SK-N-SH (cell line): ENCODE results near the gene KCND1. TPM values are rescaled to one million over a fixed set of nuclear protein-coding genes. Genes with fewer than 3 reads are reported as not detected.

ENCODE experiments used
- CTCF ChIA-PET: fragments of 300-600, 350-600 bp; formaldehyde crosslinking; extraction: SDS; loops from one replicate; lab custom pipeline; 2021; lab: Yijun Ruan, JAX
- POLR2A ChIA-PET: fragments of 350-600 bp; sonication (Branson Sonifier 250); formaldehyde crosslinking; extraction: SDS; loops from one replicate; lab custom pipeline; 2020; ENCODE audit warnings: antibody characterized with exemption, inconsistent platforms; lab: Yijun Ruan, JAX
- DNase-seq: peaks from one replicate; pipeline ENCODE4 v3.0.0; 2012
- H2AFZ ChIP-seq: fragments of 200-600 bp; sonication (generic); 2 replicates; pipeline ENCODE4 v1.8.1; 2016; ENCODE audit warnings: antibody characterized with exemption, mild to moderate bottlenecking, low read depth
- H3F3A ChIP-seq: fragments of 200-600 bp; sonication (generic); replicated peaks from 2 replicates; pipeline ENCODE3; 2016; ENCODE audit warnings: antibody characterized with exemption, mild to moderate bottlenecking; ENCODE audit not compliant: insufficient read depth
- H3K27ac ChIP-seq, 2 experiments: fragments of 200-500 bp in 1 of 2; fragments of 200-600 bp in 1 of 2; sonication (Bioruptor generic) in 1 of 2; sonication (generic), shearing (Covaris generic) in 1 of 2; 2 replicates each; pipeline versions ENCODE4 v1.5.1 to v1.6.1; 2014 to 2016; ENCODE audit warnings: low read depth in 2 of 2, inconsistent platforms in 1 of 2, low read length in 1 of 2, mild to moderate bottlenecking in 1 of 2, mixed read lengths in 1 of 2
- H3K27me3 ChIP-seq: fragments of 200-600 bp; sonication (generic), shearing (Covaris generic); 2 replicates; pipeline ENCODE4 v1.6.1; 2016; ENCODE audit warnings: mixed run types; ENCODE audit not compliant: insufficient read depth
- H3K36me3 ChIP-seq, 2 experiments: fragments of 200-500 bp in 1 of 2; fragments of 200-600 bp in 1 of 2; sonication (Bioruptor generic) in 1 of 2; sonication (generic) in 1 of 2; replicated peaks in 1 of 2; 2 replicates each; pipeline versions ENCODE3 to v1.5.1; 2014 to 2016; ENCODE audit warnings: low read length in 1 of 2, mild to moderate bottlenecking in 1 of 2; ENCODE audit not compliant: insufficient read depth in 2 of 2, control insufficient read depth in 1 of 2
- H3K4me1 ChIP-seq, 2 experiments: fragments of 200-500 bp in 1 of 2; fragments of 200-600 bp in 1 of 2; sonication (Bioruptor generic) in 1 of 2; sonication (generic), shearing (Covaris generic) in 1 of 2; 2 replicates each; pipeline versions ENCODE4 v1.5.1 to v1.6.1; 2014 to 2016; ENCODE audit warnings: low read depth in 1 of 2, low read length in 1 of 2, mixed run types in 1 of 2; ENCODE audit not compliant: insufficient read depth in 2 of 2, control insufficient read depth in 1 of 2
- H3K4me2 ChIP-seq: fragments of 200-600 bp; sonication (generic), shearing (Covaris generic); 2 replicates; pipeline ENCODE4 v1.6.1; 2017; ENCODE audit warnings: mixed run types
- H3K4me3 ChIP-seq, 2 experiments: fragments of 200-500 bp in 1 of 2; fragments of 200-600 bp in 1 of 2; sonication (Bioruptor generic) in 1 of 2; sonication (generic), shearing (Covaris generic) in 1 of 2; 2 replicates each; pipeline versions ENCODE4 v1.5.1 to v1.8.1; 2014 to 2016; ENCODE audit warnings: low read depth in 2 of 2, inconsistent platforms in 1 of 2, low read length in 1 of 2, mild to moderate bottlenecking in 1 of 2, mixed read lengths in 1 of 2, moderate library complexity in 1 of 2
- H3K79me2 ChIP-seq: fragments of 200-600 bp; sonication (generic); 2 replicates; pipeline ENCODE4 v1.8.1; 2017; ENCODE audit warnings: mild to moderate bottlenecking; ENCODE audit not compliant: insufficient read depth
- H3K9ac ChIP-seq: fragments of 200-600 bp; sonication (generic); 2 replicates; pipeline ENCODE4 v1.6.1; 2017; ENCODE audit warnings: mixed run types
- H3K9me2 ChIP-seq: fragments of 200-600 bp; sonication (generic); 2 replicates; pipeline ENCODE4 v1.6.1; 2017; ENCODE audit warnings: mixed run types
- H3K9me3 ChIP-seq: fragments of 200-600 bp; sonication (generic); 2 replicates; pipeline ENCODE4 v1.6.1; 2017; ENCODE audit warnings: mixed run types, mild to moderate bottlenecking, moderate library complexity
- H4K20me1 ChIP-seq: fragments of 200-600 bp; sonication (generic); 2 replicates; pipeline ENCODE4 v1.6.1; 2017; ENCODE audit warnings: mild to moderate bottlenecking, mixed run types; ENCODE audit not compliant: insufficient read depth
- ELF1 ChIP-seq: IDR thresholded peaks from 2 replicates; pipeline ENCODE4 v1.4.0; 2012
- EZH2phosphoT487 ChIP-seq: fragments of 200-600 bp; sonication (generic); IDR thresholded peaks from 2 replicates; pipeline ENCODE4 v1.6.1; 2017; ENCODE audit warnings: low read depth, mixed run types, mild to moderate bottlenecking, antibody characterized with exemption, moderate library complexity, borderline replicate concordance
- FOSL2 ChIP-seq: IDR thresholded peaks from 2 replicates; pipeline ENCODE4 v1.4.0; 2012; ENCODE audit warnings: low read depth, mild to moderate bottlenecking, moderate library complexity, borderline replicate concordance
- FOXM1 ChIP-seq: IDR thresholded peaks from 2 replicates; pipeline ENCODE4 v1.4.0; 2012; ENCODE audit warnings: low read depth, mild to moderate bottlenecking
- JUND ChIP-seq: IDR thresholded peaks from 2 replicates; pipeline ENCODE4 v1.4.0; 2012
- MAX ChIP-seq: IDR thresholded peaks from 2 replicates; pipeline ENCODE4 v1.4.0; 2012; ENCODE audit warnings: low read depth
- MEF2A ChIP-seq: IDR thresholded peaks from 2 replicates; pipeline ENCODE4 v1.4.0; 2012; ENCODE audit warnings: low read depth, borderline replicate concordance
- PBX3 ChIP-seq: IDR thresholded peaks from 2 replicates; pipeline ENCODE4; 2012
- RAD21 ChIP-seq: IDR thresholded peaks from 2 replicates; pipeline ENCODE4 v1.6.1; 2012; ENCODE audit warnings: mild to moderate bottlenecking, low read length
- RCOR1 ChIP-seq: fragments of 150-350 bp; IDR thresholded peaks from 2 replicates; pipeline ENCODE4 v1.6.1; 2017; ENCODE audit warnings: antibody characterized with exemption, low read length
- REST ChIP-seq: IDR thresholded peaks from 2 replicates; pipeline ENCODE4 v1.6.1; 2012; ENCODE audit warnings: mild to moderate bottlenecking, low read depth, low read length, moderate library complexity
- RFX5 ChIP-seq: IDR thresholded peaks from 2 replicates; pipeline ENCODE4 v1.6.1; 2012; ENCODE audit warnings: mild to moderate bottlenecking, improper control_type of control experiment, low read length
- TAF1 ChIP-seq: IDR thresholded peaks from 2 replicates; pipeline ENCODE4 v1.6.1; 2012; ENCODE audit warnings: low read depth, mild to moderate bottlenecking, low read length, moderate library complexity, borderline replicate concordance
- TEAD4 ChIP-seq: IDR thresholded peaks from 2 replicates; pipeline ENCODE4 v1.4.0; 2012; ENCODE audit warnings: mild to moderate bottlenecking, borderline replicate concordance; ENCODE audit not compliant: insufficient read depth
- USF2 ChIP-seq: fragments of 150-350 bp; IDR thresholded peaks from 2 replicates; pipeline ENCODE4 v1.6.1; 2017; ENCODE audit warnings: antibody characterized with exemption, low read length, low read depth, borderline replicate concordance
- ZBTB33 ChIP-seq: IDR thresholded peaks from 2 replicates; pipeline ENCODE4 v1.4.0; 2012; ENCODE audit warnings: low read depth, borderline replicate concordance
- WGBS: methylation state at CpG from one replicate; pipeline ENCODE4 v1.1.6; 2017; ENCODE audit warnings: low lambda C conversion rate; 5-methylcytosine and 5-hydroxymethylcytosine counted together
- polyA plus RNA-seq, 3 experiments: library from polyadenylated mRNA; depleted of rRNA; stranded (reverse); fragments of >200 nt; gene quantifications; 2 replicates each; pipeline ENCODE4 v1.2.3, GENCODE V29; 2012

KCND1 gene
- polyA plus RNA-seq, 1 of the 3 experiments (the other 2 are of a cell fraction), result 1.2 TPM

- peaks cover 5 to 31% of the 10 kb centered on the region in 2 experiments; a peak in 2 of 4 replicates for H3K4me1 ChIP-seq
- no peaks in the 10 kb centered on the region for H3K9me2 ChIP-seq
- ChIA-PET CTCF (interaction anchor here (1.9 to 3.2 kb wide), 2 partner anchors 12 to 23 kb away, joined by 6 to 12 read pairs; no protein-coding TSS in a partner anchor), POLR2A (no interaction called here)
- 87% methylated on average over 9 of the region's 13 CpGs for WGBS
- H3K79me2 ChIP-seq, result peaks cover 19% of the 10 kb centered on the region
- DNase-seq, result no peak
- H4K20me1 ChIP-seq, result 0 out of 2 replicates have a peak, but pooled peaks cover 8% of the 10 kb centered on the region
- peaks cover 10% of the 10 kb centered on the region for H3F3A ChIP-seq
- peaks cover 0 to 17% of the 10 kb centered on the region in 2 experiments for H3K36me3 ChIP-seq
- H3K9me3 ChIP-seq, result no peaks in the 10 kb centered on the region
- H3K27ac ChIP-seq, result no peak overlapping the region
- H2AFZ ChIP-seq, result no peak overlapping the region
- no peak overlapping the region for H3K9ac ChIP-seq
- TF ChIP-seq FOXM1 (no peak), RFX5 (no peak), TAF1 (no peak), ZBTB33 (no peak), TEAD4 (no peak), MEF2A (no peak), USF2 (no peak), RAD21 (no peak), JUND (no peak)
- TF ChIP-seq, all 33 proteins: peak for 0
- H3K4me2 ChIP-seq, result no peak overlapping the region
- no peaks in the 10 kb centered on the region for H3K27me3 ChIP-seq
- no peak overlapping the region for H3K4me3 ChIP-seq
Measured at GRCh38 chrX:48914593-48915493, 56.8 kb downstream of the KCND1 start.

- Histone ChIP-seq H3K27me3 (no peaks in the 10 kb centered on the region), H3K4me1 (peaks cover 0 to 27% of the 10 kb centered on the region in 2 experiments; a peak in 1 of 4 replicates), H4K20me1 (0 out of 2 replicates have a peak, but pooled peaks cover 8% of the 10 kb centered on the region), H3K9ac (no peak overlapping the region), H3K79me2 (peaks cover 30% of the 10 kb centered on the region), H2AFZ (no peak overlapping the region), H3K27ac (no peak overlapping the region), H3K9me2 (no peaks in the 10 kb centered on the region), H3K36me3 (peaks cover 4 to 24% of the 10 kb centered on the region in 2 experiments), H3K4me2 (no peak overlapping the region), H3F3A (peaks cover 4% of the 10 kb centered on the region), H3K9me3 (no peaks in the 10 kb centered on the region), H3K4me3 (no peak overlapping the region)
- DNase-seq, result no peak
- CTCF ChIA-PET, result interaction anchor here (3.2 kb wide), 1 partner anchor 11 kb away, joined by 12 read pairs; no protein-coding TSS in a partner anchor
- POLR2A ChIA-PET, result no interaction called here
- 91% methylated on average over 5 of the region's 5 CpGs for WGBS
- TF ChIP-seq ELF1 (no peak), REST (no peak), PBX3 (no peak), RCOR1 (no peak), FOSL2 (no peak), EZH2phosphoT487 (no peak), MAX (no peak)
Measured at GRCh38 chrX:48913605-48914366, 57.9 kb downstream of the KCND1 start.
